T-helper 17 cell (primary cell): ENCODE measurements around the gene SLC25A21. TPM values are rescaled to one million over a fixed set of nuclear protein-coding genes. Genes with fewer than 3 reads are reported as not detected.
"Not testable (repeated sequence)": the region's sequence is repeated elsewhere in the genome, so short reads cannot be mapped to it uniquely, and the experiment has no call there.

Source experiments
- ATAC-seq: fragments of 150-1000 bp; cut with Tn5 transposase; 2 replicates; pipeline ENCODE4 v1.10.0; 2021; ENCODE audit warnings: mild to moderate bottlenecking, moderate library complexity
- DNase-seq, 3 donors: peaks; one replicate each; pipeline versions ENCODE4 v3.0.0 to v3.0.0-alpha.2; 2020 to 2021
- H3K9me3 ChIP-seq: one replicate; pipeline ENCODE4 v1.7.0; 2013; ENCODE audit warnings: low read length, mild to moderate bottlenecking; ENCODE audit not compliant: control insufficient read depth, poor library complexity, severe bottlenecking
- H3K27ac Mint-ChIP-seq: one replicate; pipeline ENCODE4 v1.8.0; 2022; ENCODE audit warnings: mild to moderate bottlenecking, moderate library complexity, mixed read lengths
- H3K27me3 Mint-ChIP-seq: one replicate; pipeline ENCODE4 v1.8.0; 2022; ENCODE audit warnings: mixed read lengths
- H3K36me3 Mint-ChIP-seq: one replicate; pipeline ENCODE4 v1.8.0; 2022; ENCODE audit warnings: low read depth, mixed read lengths
- H3K4me1 Mint-ChIP-seq: one replicate; pipeline ENCODE4 v1.8.0; 2022; ENCODE audit warnings: mild to moderate bottlenecking, mixed read lengths
- H3K4me3 Mint-ChIP-seq: one replicate; pipeline ENCODE4 v1.8.0; 2022; ENCODE audit warnings: mild to moderate bottlenecking, moderate library complexity, mixed read lengths
- total RNA-seq, 4 donors: library from RNA in 2 of 4; stranded (reverse) in 2 of 4; gene quantifications; one replicate each; pipeline ENCODE4 v1.2.3 and lab custom pipeline; 2022 to 2026

SLC25A21 gene
- total RNA-seq, 2 donors from 2014 or later, result not detected

- H3K27ac Mint-ChIP-seq, result no peak overlapping the region
- no peaks in the 10 kb centered on the region for H3K27me3 Mint-ChIP-seq
- H3K4me3 Mint-ChIP-seq, result no peak overlapping the region
- no peaks in the 10 kb centered on the region for H3K4me1 Mint-ChIP-seq
- ATAC-seq, result no peak
- H3K9me3 ChIP-seq, result no peaks in the 10 kb centered on the region
- no peak for DNase-seq
- no peaks in the 10 kb centered on the region for H3K36me3 Mint-ChIP-seq
These were observed 233.1 kb downstream of the SLC25A21 start for GRCh38 chr14:36939265-36939664.

GRCh38 chr14:36938678-36939077, 233.7 kb downstream of the SLC25A21 start:
- no peak for DNase-seq
- Mint-ChIP-seq H3K4me1 (no peaks in the 10 kb centered on the region), H3K36me3 (no peaks in the 10 kb centered on the region), H3K4me3 (no peak overlapping the region), H3K27me3 (no peaks in the 10 kb centered on the region), H3K27ac (no peak overlapping the region)
- no peaks in the 10 kb centered on the region for H3K9me3 ChIP-seq
- no peak for ATAC-seq

GRCh38 chr14:36935976-36936678, 236.3 kb downstream of the SLC25A21 start:
- no peaks in the 10 kb centered on the region for H3K9me3 ChIP-seq
- Mint-ChIP-seq H3K4me3 (no peak overlapping the region), H3K4me1 (no peaks in the 10 kb centered on the region), H3K27me3 (no peaks in the 10 kb centered on the region), H3K36me3 (no peaks in the 10 kb centered on the region), H3K27ac (no peak overlapping the region)
- ATAC-seq (no peak), DNase-seq (no peak)

- H3K27me3 Mint-ChIP-seq, result no peaks in the 10 kb centered on the region
- DNase-seq (no peak), ATAC-seq (no peak)
- H3K9me3 ChIP-seq, result no peaks in the 10 kb centered on the region
- H3K4me3 Mint-ChIP-seq, result no peak overlapping the region
- H3K4me1 Mint-ChIP-seq, result no peaks in the 10 kb centered on the region
- no peak overlapping the region for H3K27ac Mint-ChIP-seq
- no peaks in the 10 kb centered on the region for H3K36me3 Mint-ChIP-seq
These were observed 238.1 kb downstream of the SLC25A21 start for GRCh38 chr14:36934304-36934703.

GRCh38 chr14:36931791-36932190, 240.6 kb downstream of the SLC25A21 start:
- Mint-ChIP-seq H3K36me3 (no peaks in the 10 kb centered on the region), H3K4me3 (no peak overlapping the region)

GRCh38 chr14:36928432-36928831, 244.0 kb downstream of the SLC25A21 start:
- no peaks in the 10 kb centered on the region for H3K9me3 ChIP-seq
- ATAC-seq, result no peak
- DNase-seq, result no peak
- Mint-ChIP-seq H3K36me3 (no peaks in the 10 kb centered on the region), H3K4me3 (no peak overlapping the region), H3K27ac (no peak overlapping the region), H3K4me1 (no peaks in the 10 kb centered on the region), H3K27me3 (no peaks in the 10 kb centered on the region)

More at GRCh38 chr14:36931791-36932190, 240.6 kb downstream of the SLC25A21 start:
- Mint-ChIP-seq H3K27me3 (no peaks in the 10 kb centered on the region), H3K4me1 (no peaks in the 10 kb centered on the region), H3K27ac (no peak overlapping the region)
- no peaks in the 10 kb centered on the region for H3K9me3 ChIP-seq
- DNase-seq (no peak), ATAC-seq (no peak)

- Mint-ChIP-seq H3K4me1 (no peaks in the 10 kb centered on the region), H3K27ac (no peak overlapping the region), H3K4me3 (no peak overlapping the region), H3K36me3 (no peaks in the 10 kb centered on the region), H3K27me3 (no peaks in the 10 kb centered on the region)
- H3K9me3 ChIP-seq, result no peaks in the 10 kb centered on the region
- no peak for DNase-seq
- ATAC-seq, result no peak
These were observed 247.3 kb downstream of the SLC25A21 start for GRCh38 chr14:36925094-36925493.

- no peaks in the 10 kb centered on the region for H3K4me1 Mint-ChIP-seq
- no peaks in the 10 kb centered on the region for H3K27me3 Mint-ChIP-seq
- H3K36me3 Mint-ChIP-seq, result no peaks in the 10 kb centered on the region
- H3K27ac Mint-ChIP-seq, result no peak overlapping the region
- no peak for ATAC-seq
- no peak overlapping the region for H3K4me3 Mint-ChIP-seq
- no peaks in the 10 kb centered on the region for H3K9me3 ChIP-seq
- no peak for DNase-seq
These were observed 255.7 kb downstream of the SLC25A21 start for GRCh38 chr14:36916668-36917067.

- DNase-seq (no peak), ATAC-seq (no peak)
- Mint-ChIP-seq H3K4me1 (no peaks in the 10 kb centered on the region), H3K27ac (no peak overlapping the region), H3K27me3 (no peaks in the 10 kb centered on the region), H3K36me3 (no peaks in the 10 kb centered on the region), H3K4me3 (no peak overlapping the region)
- no peaks in the 10 kb centered on the region for H3K9me3 ChIP-seq
These were observed 257.3 kb downstream of the SLC25A21 start for GRCh38 chr14:36915081-36915480.

- ATAC-seq (no peak), DNase-seq (no peak)
- H3K27me3 Mint-ChIP-seq, result no peaks in the 10 kb centered on the region
- H3K9me3 ChIP-seq, result no peaks in the 10 kb centered on the region
- no peaks in the 10 kb centered on the region for H3K36me3 Mint-ChIP-seq
- no peak overlapping the region for H3K4me3 Mint-ChIP-seq
- H3K27ac Mint-ChIP-seq, result no peak overlapping the region
- H3K4me1 Mint-ChIP-seq, result no peaks in the 10 kb centered on the region
These were observed 261.8 kb downstream of the SLC25A21 start for GRCh38 chr14:36910578-36910977.

GRCh38 chr14:36905272-36905888, 267.0 kb downstream of the SLC25A21 start:
- Mint-ChIP-seq H3K27me3 (no peaks in the 10 kb centered on the region), H3K4me1 (no peaks in the 10 kb centered on the region), H3K36me3 (no peaks in the 10 kb centered on the region), H3K4me3 (no peak overlapping the region), H3K27ac (no peak overlapping the region)
- no peaks in the 10 kb centered on the region for H3K9me3 ChIP-seq
- ATAC-seq (no peak), DNase-seq (no peak)

GRCh38 chr14:36901861-36902260, 270.5 kb downstream of the SLC25A21 start:
- no peaks in the 10 kb centered on the region for H3K36me3 Mint-ChIP-seq
- H3K27ac Mint-ChIP-seq, result no peak overlapping the region
- H3K4me1 Mint-ChIP-seq, result no peaks in the 10 kb centered on the region
- no peak for DNase-seq
- H3K9me3 ChIP-seq, result no peaks in the 10 kb centered on the region
- no peaks in the 10 kb centered on the region for H3K27me3 Mint-ChIP-seq
- no peak for ATAC-seq
- H3K4me3 Mint-ChIP-seq, result no peak overlapping the region

- no peaks in the 10 kb centered on the region for H3K4me1 Mint-ChIP-seq
- H3K4me3 Mint-ChIP-seq, result no peak overlapping the region
- no peaks in the 10 kb centered on the region for H3K36me3 Mint-ChIP-seq
- ATAC-seq (no peak), DNase-seq (no peak)
- H3K27ac Mint-ChIP-seq, result no peak overlapping the region
- no peaks in the 10 kb centered on the region for H3K27me3 Mint-ChIP-seq
- no peaks in the 10 kb centered on the region for H3K9me3 ChIP-seq
These were observed 271.6 kb downstream of the SLC25A21 start for GRCh38 chr14:36900846-36901245.

GRCh38 chr14:36896300-36896699, 276.1 kb downstream of the SLC25A21 start:
- H3K27ac Mint-ChIP-seq, H3K4me1 Mint-ChIP-seq, ATAC-seq, H3K27me3 Mint-ChIP-seq, H3K4me3 Mint-ChIP-seq, H3K9me3 ChIP-seq, H3K36me3 Mint-ChIP-seq, DNase-seq: not testable (repeated sequence)
